ENCODE data around the gene ANAPC16.

ANAPC16 gene

DNA sequence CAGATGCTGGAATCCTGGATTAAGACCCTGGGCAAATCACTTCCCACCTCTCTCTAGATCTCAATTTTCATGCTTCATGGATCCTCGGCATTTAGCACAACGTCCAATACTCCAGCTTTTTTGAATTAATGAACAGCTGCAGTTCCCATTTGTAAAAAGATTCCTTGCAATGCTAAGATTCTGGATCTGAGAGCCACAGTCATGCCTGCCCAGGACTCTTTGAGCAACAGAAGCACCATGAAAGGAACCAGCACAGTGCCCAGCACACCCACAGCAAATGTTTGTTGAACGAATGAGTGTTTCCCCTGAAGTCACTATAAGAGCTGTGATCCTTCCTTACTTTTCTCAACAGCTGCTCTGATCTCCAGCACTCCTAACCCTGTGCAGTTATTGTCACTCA is 37.2 kb downstream of the ANAPC16 start:
- DNase-seq (ENCODE audit: insufficient read length, low spot score) (no peak), FAIRE-seq (no peak)
- TF ChIP-seq, protein P1, sequence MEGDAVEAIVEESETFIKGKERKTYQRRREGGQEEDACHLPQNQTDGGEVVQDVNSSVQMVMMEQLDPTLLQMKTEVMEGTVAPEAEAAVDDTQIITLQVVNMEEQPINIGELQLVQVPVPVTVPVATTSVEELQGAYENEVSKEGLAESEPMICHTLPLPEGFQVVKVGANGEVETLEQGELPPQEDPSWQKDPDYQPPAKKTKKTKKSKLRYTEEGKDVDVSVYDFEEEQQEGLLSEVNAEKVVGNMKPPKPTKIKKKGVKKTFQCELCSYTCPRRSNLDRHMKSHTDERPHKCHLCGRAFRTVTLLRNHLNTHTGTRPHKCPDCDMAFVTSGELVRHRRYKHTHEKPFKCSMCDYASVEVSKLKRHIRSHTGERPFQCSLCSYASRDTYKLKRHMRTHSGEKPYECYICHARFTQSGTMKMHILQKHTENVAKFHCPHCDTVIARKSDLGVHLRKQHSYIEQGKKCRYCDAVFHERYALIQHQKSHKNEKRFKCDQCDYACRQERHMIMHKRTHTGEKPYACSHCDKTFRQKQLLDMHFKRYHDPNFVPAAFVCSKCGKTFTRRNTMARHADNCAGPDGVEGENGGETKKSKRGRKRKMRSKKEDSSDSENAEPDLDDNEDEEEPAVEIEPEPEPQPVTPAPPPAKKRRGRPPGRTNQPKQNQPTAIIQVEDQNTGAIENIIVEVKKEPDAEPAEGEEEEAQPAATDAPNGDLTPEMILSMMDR (IDR thresholded peaks at IDR 0.05; ENCODE audit: insufficient read depth, missing control alignments) = no peak

DNA sequence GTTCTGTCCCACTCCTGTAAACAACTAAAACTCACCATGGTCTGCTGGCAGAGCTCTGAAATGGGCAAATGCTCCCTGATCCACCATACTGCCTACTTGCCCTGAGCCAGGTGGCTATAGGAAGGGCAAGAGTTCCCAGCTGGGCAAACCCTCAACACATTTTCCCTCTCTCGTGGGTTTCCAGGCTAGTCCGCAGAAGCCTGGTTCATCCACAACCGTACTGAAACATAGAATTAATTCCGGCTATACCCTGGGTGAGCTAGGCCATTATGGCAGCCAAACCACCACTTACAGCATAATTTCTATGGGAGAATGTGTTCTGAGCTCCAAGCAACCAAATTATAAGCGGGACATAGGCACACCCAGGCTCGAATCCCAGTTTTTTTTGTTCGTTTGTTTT is 37.8 kb downstream of the ANAPC16 start:
- FAIRE-seq (no peak), DNase-seq (ENCODE audit: insufficient read length, low spot score) (no peak)
- TF ChIP-seq, protein P1 (IDR thresholded peaks at IDR 0.05; ENCODE audit: insufficient read depth, missing control alignments) = no peak

- FAIRE-seq (no peak), DNase-seq (ENCODE audit: insufficient read length, low spot score) (no peak)
- TF ChIP-seq, protein P1 (IDR thresholded peaks at IDR 0.05; ENCODE audit: insufficient read depth, missing control alignments) = no peak
These were observed 39.2 kb downstream of the ANAPC16 start for GRCh38 chr10:72254813-72255568.

DNA sequence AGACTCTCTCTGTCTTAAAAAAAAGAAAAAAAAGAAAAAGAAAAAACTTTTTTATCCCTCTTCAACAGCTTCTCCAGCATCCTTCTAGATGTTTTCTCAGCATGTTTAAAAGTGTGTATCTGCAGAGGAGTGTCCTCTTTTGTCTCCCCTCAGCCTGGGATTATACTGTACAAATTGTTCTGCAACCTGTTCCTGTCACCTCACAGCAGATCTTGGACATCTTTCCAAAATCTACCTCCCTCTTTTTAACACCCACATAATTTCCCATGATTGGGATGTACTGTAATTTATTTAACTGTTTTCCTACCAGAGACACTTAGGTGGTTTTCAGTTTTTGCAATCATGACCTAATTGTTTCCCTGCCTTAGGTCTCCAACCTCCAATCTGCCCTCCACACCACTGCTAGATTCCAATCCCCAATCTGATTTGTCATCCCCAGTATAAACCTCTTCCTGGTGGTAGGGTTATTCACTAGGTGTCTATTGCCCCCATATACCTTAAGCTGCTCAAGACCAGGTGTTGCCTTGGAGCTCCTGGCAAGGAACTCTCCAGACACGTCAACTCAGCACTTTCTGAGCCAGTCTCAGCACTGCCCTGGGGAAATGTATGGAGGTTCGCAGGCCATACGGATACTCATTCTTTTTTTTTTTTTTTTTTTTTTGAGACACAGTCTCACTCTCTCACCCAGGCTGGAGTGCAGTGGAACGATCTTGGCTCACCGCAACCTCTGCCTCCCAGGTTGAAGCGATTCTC is 40.3 kb downstream of the ANAPC16 start:
- no peak for FAIRE-seq
- DNase-seq (ENCODE audit: insufficient read length, low spot score) = no peak
- TF ChIP-seq, protein P1 (IDR thresholded peaks at IDR 0.05; ENCODE audit: insufficient read depth, missing control alignments) = no peak

- FAIRE-seq (no peak), DNase-seq (ENCODE audit: insufficient read length, low spot score) (no peak)
- TF ChIP-seq, protein P1 (IDR thresholded peaks at IDR 0.05; ENCODE audit: insufficient read depth, missing control alignments) = no peak
These were observed 41.5 kb downstream of the ANAPC16 start for GRCh38 chr10:72257051-72257892.

DNA sequence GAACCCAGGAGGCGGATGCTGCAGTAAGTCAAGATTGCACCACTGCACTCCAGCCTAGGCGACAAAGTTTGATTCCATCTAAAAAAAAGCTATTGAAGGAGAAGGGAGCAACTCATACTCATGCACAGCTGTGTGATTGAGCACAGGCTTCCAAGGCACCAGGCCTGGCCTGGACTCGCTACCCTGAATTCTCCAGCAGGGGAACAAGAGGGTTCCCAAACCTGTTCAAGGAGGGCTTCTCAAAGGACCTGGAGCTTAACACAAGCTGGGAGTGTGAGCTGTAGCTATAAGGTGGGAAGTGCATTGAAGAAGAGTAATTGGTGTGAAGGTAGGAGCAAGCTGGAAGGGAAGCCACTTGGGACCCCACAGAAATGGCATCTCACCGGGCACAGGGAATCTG is 42.8 kb downstream of the ANAPC16 start:
- TF ChIP-seq, protein P1 (IDR thresholded peaks at IDR 0.05; ENCODE audit: insufficient read depth, missing control alignments) = no peak
- no peak for DNase-seq (ENCODE audit: insufficient read length, low spot score)
- FAIRE-seq = no peak
